BLaER1 (cell line): ENCODE data around the gene SH2D3C.

Source experiments
- H3K27ac ChIP-seq: shearing (Covaris generic); formaldehyde crosslinking; 2 replicates; pipeline ENCODE4 v1.8.1; 2022
- H3K27me3 ChIP-seq: shearing (Covaris generic); formaldehyde crosslinking; 2 replicates; pipeline ENCODE4 v1.8.1; 2022
- H3K36me3 ChIP-seq: shearing (Covaris generic); formaldehyde crosslinking; 2 replicates; pipeline ENCODE4 v1.8.1; 2022
- H3K4me1 ChIP-seq: shearing (Covaris generic); formaldehyde crosslinking; 2 replicates; pipeline ENCODE4 v1.8.1; 2022
- H3K4me2 ChIP-seq: shearing (Covaris generic); formaldehyde crosslinking; 2 replicates; pipeline ENCODE4 v1.8.1; 2022
- H3K4me3 ChIP-seq: shearing (Covaris generic); formaldehyde crosslinking; 2 replicates; pipeline ENCODE4 v1.8.1; 2022
- H3K9ac ChIP-seq: shearing (Covaris generic); formaldehyde crosslinking; 2 replicates; pipeline ENCODE4 v1.8.1; 2022
- H3K9me3 ChIP-seq: shearing (Covaris generic); formaldehyde crosslinking; 2 replicates; pipeline ENCODE4 v1.8.1; 2022
- H4K20me1 ChIP-seq: shearing (Covaris generic); formaldehyde crosslinking; 2 replicates; pipeline ENCODE4 v1.8.1; 2022
- Cebpa-rat ChIP-seq: shearing (Covaris generic); IDR thresholded peaks from 2 replicates; pipeline ENCODE4 v1.8.1; 2022

Gene SH2D3C

GRCh38 chr9:127723444-127723843 is 55.0 kb downstream of the SH2D3C start:
- Histone ChIP-seq H3K4me3 (no peak overlapping the region), H3K9me3 (no peaks in the 10 kb centered on the region), H4K20me1 (no peaks in the 10 kb centered on the region), H3K4me1 (peaks cover 57% of the 10 kb centered on the region), H3K27me3 (no peaks in the 10 kb centered on the region), H3K36me3 (peaks cover 3% of the 10 kb centered on the region; the same call in 1 of the 2 replicates), H3K9ac (no peak overlapping the region), H3K27ac (no peak overlapping the region), H3K4me2 (0 out of 2 replicates have a peak overlapping the region, but pooled peaks have one; percentile 7)
- TF ChIP-seq Cebpa-rat: no peak

- H3K9ac ChIP-seq: no peak overlapping the region
- no peak overlapping the region for H3K27ac ChIP-seq
- peaks cover 58% of the 10 kb centered on the region for H3K4me1 ChIP-seq
- H3K4me3 ChIP-seq: no peak overlapping the region
- 0 out of 2 replicates have a peak overlapping the region, but pooled peaks have one; percentile 7 for H3K4me2 ChIP-seq
- no peaks in the 10 kb centered on the region for H3K9me3 ChIP-seq
- peaks cover 3% of the 10 kb centered on the region; the same call in 1 of the 2 replicates for H3K36me3 ChIP-seq
- no peak for TF ChIP-seq Cebpa-rat
- no peaks in the 10 kb centered on the region for H3K27me3 ChIP-seq
- no peaks in the 10 kb centered on the region for H4K20me1 ChIP-seq
Observed at GRCh38 chr9:127723013-127723412, 55.5 kb downstream of the SH2D3C start.

GRCh38 chr9:127722055-127722745 is 56.3 kb downstream of the SH2D3C start:
- H3K27ac ChIP-seq: 0 out of 2 replicates have a peak overlapping the region, but pooled peaks have one; percentile 26
- H3K27me3 ChIP-seq: no peaks in the 10 kb centered on the region
- H3K4me1 ChIP-seq: peaks cover 66% of the 10 kb centered on the region
- no peaks in the 10 kb centered on the region for H4K20me1 ChIP-seq
- no peak for TF ChIP-seq Cebpa-rat
- peaks cover 3% of the 10 kb centered on the region; the same call in 1 of the 2 replicates for H3K36me3 ChIP-seq
- no peak overlapping the region for H3K9ac ChIP-seq
- H3K9me3 ChIP-seq: no peaks in the 10 kb centered on the region
- H3K4me2 ChIP-seq: no peak overlapping the region
- H3K4me3 ChIP-seq: no peak overlapping the region

- no peaks in the 10 kb centered on the region for H3K9me3 ChIP-seq
- peaks cover 3% of the 10 kb centered on the region; the same call in 1 of the 2 replicates for H3K36me3 ChIP-seq
- H4K20me1 ChIP-seq: no peaks in the 10 kb centered on the region
- no peak for TF ChIP-seq Cebpa-rat
- H3K4me1 ChIP-seq: peaks cover 74% of the 10 kb centered on the region
- no peak overlapping the region for H3K9ac ChIP-seq
- peak overlapping the region; percentile 89 for H3K4me2 ChIP-seq
- peak overlapping the region; percentile 65 for H3K27ac ChIP-seq
- H3K4me3 ChIP-seq: no peak overlapping the region
- no peaks in the 10 kb centered on the region for H3K27me3 ChIP-seq
Observed at GRCh38 chr9:127721391-127721821, 57.1 kb downstream of the SH2D3C start.

- H3K27ac ChIP-seq: peak overlapping the region; percentile 65
- H3K4me2 ChIP-seq: peak overlapping the region; percentile 89
- peaks cover 79% of the 10 kb centered on the region for H3K4me1 ChIP-seq
- H3K4me3 ChIP-seq: no peak overlapping the region
- H3K9me3 ChIP-seq: no peaks in the 10 kb centered on the region
- TF ChIP-seq Cebpa-rat: no peak
- no peaks in the 10 kb centered on the region for H3K27me3 ChIP-seq
- no peaks in the 10 kb centered on the region for H4K20me1 ChIP-seq
- H3K9ac ChIP-seq: no peak overlapping the region
- 0 out of 2 replicates have a peak, but pooled peaks cover 3% of the 10 kb centered on the region for H3K36me3 ChIP-seq
Observed at GRCh38 chr9:127720865-127721227, 57.6 kb downstream of the SH2D3C start.

- H3K9ac ChIP-seq: peak overlapping the region; percentile 69
Observed at GRCh38 chr9:127720031-127720864, 58.2 kb downstream of the SH2D3C start.

GRCh38 chr9:127717766-127718165 is 60.7 kb downstream of the SH2D3C start:
- TF ChIP-seq Cebpa-rat: no peak
- Histone ChIP-seq H3K27ac (peak overlapping the region; percentile 28; the same call in 1 of the 2 replicates), H3K4me1 (peaks cover 71% of the 10 kb centered on the region)

More at GRCh38 chr9:127720031-127720864, 58.2 kb downstream of the SH2D3C start:
- H4K20me1 ChIP-seq: no peaks in the 10 kb centered on the region
- no peaks in the 10 kb centered on the region for H3K27me3 ChIP-seq
- peaks cover 80% of the 10 kb centered on the region for H3K4me1 ChIP-seq
- H3K9me3 ChIP-seq: no peaks in the 10 kb centered on the region
- peak overlapping the region; percentile 89 for H3K4me2 ChIP-seq
- H3K36me3 ChIP-seq: 0 out of 2 replicates have a peak, but pooled peaks cover 3% of the 10 kb centered on the region
- TF ChIP-seq Cebpa-rat: no peak
- peak overlapping the region; percentile 46 for H3K4me3 ChIP-seq
- peak overlapping the region; percentile 86 for H3K27ac ChIP-seq

GRCh38 chr9:127716412-127716811 is 62.1 kb downstream of the SH2D3C start:
- Histone ChIP-seq H3K27ac (peak overlapping the region; percentile 28; the same call in 1 of the 2 replicates), H3K9me3 (no peaks in the 10 kb centered on the region), H3K4me1 (peaks cover 74% of the 10 kb centered on the region), H3K9ac (no peak overlapping the region), H3K4me3 (peak overlapping the region; percentile 79; the same call in 1 of the 2 replicates), H3K4me2 (peak overlapping the region; percentile 95), H3K27me3 (no peaks in the 10 kb centered on the region), H3K36me3 (no peaks in the 10 kb centered on the region), H4K20me1 (peaks cover 32% of the 10 kb centered on the region)
- TF ChIP-seq Cebpa-rat: no peak

More at GRCh38 chr9:127717766-127718165, 60.7 kb downstream of the SH2D3C start:
- 0 out of 2 replicates have a peak overlapping the region, but pooled peaks have one; percentile 48 for H3K9ac ChIP-seq
- H3K27me3 ChIP-seq: no peaks in the 10 kb centered on the region
- H3K9me3 ChIP-seq: no peaks in the 10 kb centered on the region
- peaks cover 18% of the 10 kb centered on the region for H4K20me1 ChIP-seq
- H3K4me2 ChIP-seq: peak overlapping the region; percentile 95
- H3K36me3 ChIP-seq: no peaks in the 10 kb centered on the region
- H3K4me3 ChIP-seq: no peak overlapping the region

GRCh38 chr9:127715470-127716337 is 62.8 kb downstream of the SH2D3C start, which contains the start of the genes PTRH1 and TTC16:
TSS of gene PTRH1 (minus strand) at chr9:127715663. CDS start at chr9:127715639, 24 bp downstream.
TSS of gene TTC16 (plus strand) at chr9:127716079. CDS start at chr9:127716146, 67 bp downstream.
- Histone ChIP-seq H3K27me3 (no peaks in the 10 kb centered on the region), H3K9me3 (no peaks in the 10 kb centered on the region), H3K4me3 (peak within 1 kb of the TSS; percentile 79), H3K36me3 (no peaks in the 10 kb centered on the region), H3K9ac (peak within 1 kb of the TSS; percentile 80), H3K27ac (peak within 1 kb of the TSS; percentile 57), H3K4me1 (peaks cover 76% of the 10 kb centered on the region), H4K20me1 (peaks cover 39% of the 10 kb centered on the region), H3K4me2 (peak within 1 kb of the TSS; percentile 95)
- no peak for TF ChIP-seq Cebpa-rat
